ENCODE data around the gene DPPA5.

GRCh38 chr6:73314577-73315492 is 39.2 kb downstream of the DPPA5 start:
- TF ChIP-seq POLR2A (IDR thresholded peaks at IDR 0.05) = no peak
- TF ChIP-seq CTCF (IDR thresholded peaks at IDR 0.05) = no peak
